MCF 10A (cell line): Measurements from ENCODE around the gene ZNF783. TPM values are rescaled to one million over a fixed set of nuclear protein-coding genes. Genes with fewer than 3 reads are reported as not detected.

ENCODE experiments used
- BruUV-seq: library from RNA; stranded (reverse); fragments of 400-500 nt; replicated peaks from 2 replicates; lab custom pipeline; 2021; lab: Mats Ljungman, UMichigan
- CTCF ChIA-PET: fragments of 300-600 bp; sonication (Branson Sonifier 250); formaldehyde crosslinking; extraction: SDS; loops from one replicate; lab custom pipeline; 2021; ENCODE audit warnings: antibody characterized with exemption, inconsistent platforms; lab: Yijun Ruan, JAX
- POLR2A ChIA-PET: fragments of 300-600, 350-650 bp; sonication (Branson Sonifier 250); formaldehyde crosslinking; extraction: SDS; loops from one replicate; lab custom pipeline; 2020; ENCODE audit warnings: antibody characterized with exemption, inconsistent platforms; lab: Yijun Ruan, JAX
- DNase-seq: peaks from one replicate; pipeline ENCODE4 v3.0.0-alpha.2; 2018; ENCODE audit not compliant: unreplicated experiment
- H3K27ac Mint-ChIP-seq: one replicate; pipeline ENCODE4 v1.8.0; 2022; ENCODE audit warnings: mild to moderate bottlenecking, low read depth, mixed read lengths; ENCODE audit not compliant: unreplicated experiment
- H3K27me3 Mint-ChIP-seq: one replicate; pipeline ENCODE4 v1.8.0; 2022; ENCODE audit warnings: mixed read lengths; ENCODE audit not compliant: insufficient read depth, unreplicated experiment
- H3K36me3 Mint-ChIP-seq: one replicate; pipeline ENCODE4 v1.8.0; 2022; ENCODE audit warnings: mild to moderate bottlenecking, moderate library complexity, mixed read lengths; ENCODE audit not compliant: insufficient read depth, unreplicated experiment
- H3K4me1 Mint-ChIP-seq: one replicate; pipeline ENCODE4 v1.8.0; 2022; ENCODE audit warnings: mixed read lengths; ENCODE audit not compliant: insufficient read depth, unreplicated experiment
- H3K4me3 Mint-ChIP-seq: one replicate; pipeline ENCODE4 v1.8.0; 2022; ENCODE audit warnings: mild to moderate bottlenecking, moderate library complexity, mixed read lengths; ENCODE audit not compliant: unreplicated experiment
- H3K9me3 Mint-ChIP-seq: one replicate; pipeline ENCODE4 v1.8.0; 2022; ENCODE audit warnings: mixed read lengths; ENCODE audit not compliant: unreplicated experiment
- intact Hi-C: fragments of 100-400 bp; cut with micrococcal nuclease; formaldehyde crosslinking; loops from 2 replicates; pipeline ENCODE4 v1.14.1; 2022
- total RNA-seq: library from RNA; stranded (reverse); gene quantifications from 2 replicates; pipeline ENCODE4 v1.2.3, GENCODE V29; 2022
- TF ChIP-seq, protein P1 (sequence below): fragments of 200-600 bp; IDR thresholded peaks from one replicate; pipeline ENCODE4 v1.8.0; 2022; ENCODE audit warnings: antibody characterized with exemption, mild to moderate bottlenecking; ENCODE audit not compliant: unreplicated experiment

ZNF783 gene
- total RNA-seq, 1 experiment from 2014 or later = 39.5 TPM

- CTCF ChIA-PET = interaction anchor here (0.6 to 2.7 kb wide), 26 partner anchors 8 to 1033 kb away, joined by 3 to 13 read pairs (median 4); no protein-coding TSS in a partner anchor
- no peak overlapping the region for H3K4me3 Mint-ChIP-seq
- no peaks in the 10 kb centered on the region for H3K9me3 Mint-ChIP-seq
- TF ChIP-seq, protein P1, sequence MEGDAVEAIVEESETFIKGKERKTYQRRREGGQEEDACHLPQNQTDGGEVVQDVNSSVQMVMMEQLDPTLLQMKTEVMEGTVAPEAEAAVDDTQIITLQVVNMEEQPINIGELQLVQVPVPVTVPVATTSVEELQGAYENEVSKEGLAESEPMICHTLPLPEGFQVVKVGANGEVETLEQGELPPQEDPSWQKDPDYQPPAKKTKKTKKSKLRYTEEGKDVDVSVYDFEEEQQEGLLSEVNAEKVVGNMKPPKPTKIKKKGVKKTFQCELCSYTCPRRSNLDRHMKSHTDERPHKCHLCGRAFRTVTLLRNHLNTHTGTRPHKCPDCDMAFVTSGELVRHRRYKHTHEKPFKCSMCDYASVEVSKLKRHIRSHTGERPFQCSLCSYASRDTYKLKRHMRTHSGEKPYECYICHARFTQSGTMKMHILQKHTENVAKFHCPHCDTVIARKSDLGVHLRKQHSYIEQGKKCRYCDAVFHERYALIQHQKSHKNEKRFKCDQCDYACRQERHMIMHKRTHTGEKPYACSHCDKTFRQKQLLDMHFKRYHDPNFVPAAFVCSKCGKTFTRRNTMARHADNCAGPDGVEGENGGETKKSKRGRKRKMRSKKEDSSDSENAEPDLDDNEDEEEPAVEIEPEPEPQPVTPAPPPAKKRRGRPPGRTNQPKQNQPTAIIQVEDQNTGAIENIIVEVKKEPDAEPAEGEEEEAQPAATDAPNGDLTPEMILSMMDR = no peak
- no peak overlapping the region for H3K27ac Mint-ChIP-seq
- peaks cover 22% of the 10 kb centered on the region for H3K27me3 Mint-ChIP-seq
- DNase-seq = no peak
- no peaks in the 10 kb centered on the region for H3K36me3 Mint-ChIP-seq
- POLR2A ChIA-PET = no interaction called here
- H3K4me1 Mint-ChIP-seq = no peaks in the 10 kb centered on the region
- intact Hi-C loops = loop anchor here (1.0 to 5.0 kb wide), 6 partner anchors 111 to 314 kb away; partner anchors contain the start of genes ZNF282, ZNF746 and ZNF777
- no TSS peak for BruUV-seq
Measured at GRCh38 chr7:149310990-149311573, 49.1 kb downstream of the ZNF783 start.

- BruUV-seq = no TSS peak
- Mint-ChIP-seq H3K4me1 (no peaks in the 10 kb centered on the region), H3K4me3 (no peak overlapping the region), H3K36me3 (no peaks in the 10 kb centered on the region), H3K27ac (no peak overlapping the region), H3K27me3 (peaks cover 46% of the 10 kb centered on the region), H3K9me3 (no peaks in the 10 kb centered on the region)
- TF ChIP-seq, protein P1 = no peak
- DNase-seq = no peak
- POLR2A ChIA-PET = no interaction called here
- CTCF ChIA-PET = interaction anchor here (0.6 to 0.7 kb wide), 2 partner anchors 54 to 169 kb away, joined by 3 to 4 read pairs; no protein-coding TSS in a partner anchor
- intact Hi-C loops = loop anchor here (5.0 kb wide), 2 partner anchors 108 to 283 kb away; no protein-coding TSS in a partner anchor
Measured at GRCh38 chr7:149313981-149314380, 52.0 kb downstream of the ZNF783 start.

DNA sequence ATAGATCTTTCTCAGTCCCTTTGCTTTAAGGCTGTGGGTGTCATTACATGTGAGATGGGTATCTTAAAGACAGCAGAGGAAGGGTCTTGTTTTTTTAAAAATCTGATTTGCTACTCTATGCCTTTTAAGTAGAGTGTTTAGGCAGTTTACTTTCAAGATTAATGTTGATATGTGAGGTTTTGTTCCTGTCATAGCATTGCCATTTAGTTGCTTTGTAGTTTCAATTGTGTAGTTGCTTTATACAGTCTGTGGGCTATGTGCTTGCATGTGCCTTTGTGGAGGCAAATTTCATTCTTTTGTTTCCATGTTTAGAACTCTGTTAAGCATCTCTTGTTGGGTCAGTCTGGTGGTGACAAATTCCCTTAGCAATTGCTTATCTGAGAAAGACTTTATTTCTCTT, 54.6 kb downstream of the ZNF783 start:
- POLR2A ChIA-PET = no interaction called here
- H3K27me3 Mint-ChIP-seq = peaks cover 64% of the 10 kb centered on the region
- TF ChIP-seq, protein P1 = no peak
- no peak overlapping the region for H3K4me3 Mint-ChIP-seq
- H3K27ac Mint-ChIP-seq = no peak overlapping the region
- H3K4me1 Mint-ChIP-seq = no peaks in the 10 kb centered on the region
- BruUV-seq = no TSS peak
- no peaks in the 10 kb centered on the region for H3K36me3 Mint-ChIP-seq
- DNase-seq = no peak
- CTCF ChIA-PET = no interaction called here
- intact Hi-C loops = no loop called here
- H3K9me3 Mint-ChIP-seq = no peaks in the 10 kb centered on the region

DNA sequence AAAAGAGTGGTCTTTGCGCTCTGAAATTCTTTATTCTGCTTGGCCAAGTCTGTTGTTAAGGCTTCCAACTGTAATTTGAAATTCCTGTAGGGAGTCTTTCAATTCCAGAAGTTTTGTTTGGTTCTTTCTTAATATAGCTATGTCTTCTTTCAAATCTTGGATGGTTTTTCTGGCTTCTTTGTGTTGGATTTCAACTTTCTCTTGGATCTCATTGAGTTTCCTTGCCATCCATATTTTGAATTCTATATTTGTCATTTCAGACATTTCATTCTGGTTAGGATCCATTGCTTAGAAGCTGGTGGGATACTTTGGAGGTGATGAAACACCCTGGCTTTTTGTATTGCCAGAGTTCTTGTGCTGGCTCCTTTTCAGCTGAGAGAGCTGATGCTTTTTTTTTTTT, 55.5 kb downstream of the ZNF783 start:
- BruUV-seq = no TSS peak
- intact Hi-C loops = no loop called here
- Mint-ChIP-seq H3K27ac (no peak overlapping the region), H3K4me1 (no peaks in the 10 kb centered on the region), H3K36me3 (no peaks in the 10 kb centered on the region), H3K4me3 (no peak overlapping the region), H3K27me3 (peaks cover 64% of the 10 kb centered on the region), H3K9me3 (no peaks in the 10 kb centered on the region)
- TF ChIP-seq, protein P1 = no peak
- no peak for DNase-seq
- POLR2A ChIA-PET = no interaction called here
- CTCF ChIA-PET = interaction anchor here (0.6 kb wide), 2 partner anchors 79 to 267 kb away, joined by 3 to 4 read pairs; no protein-coding TSS in a partner anchor
